ENCODE data around the gene SERPINA4. TPM values are rescaled to one million over a fixed set of nuclear protein-coding genes. Genes with fewer than 3 reads are reported as not detected.

SERPINA4 gene
- total RNA-seq, 1 experiment from 2014 or later = 0.17 TPM

DNA sequence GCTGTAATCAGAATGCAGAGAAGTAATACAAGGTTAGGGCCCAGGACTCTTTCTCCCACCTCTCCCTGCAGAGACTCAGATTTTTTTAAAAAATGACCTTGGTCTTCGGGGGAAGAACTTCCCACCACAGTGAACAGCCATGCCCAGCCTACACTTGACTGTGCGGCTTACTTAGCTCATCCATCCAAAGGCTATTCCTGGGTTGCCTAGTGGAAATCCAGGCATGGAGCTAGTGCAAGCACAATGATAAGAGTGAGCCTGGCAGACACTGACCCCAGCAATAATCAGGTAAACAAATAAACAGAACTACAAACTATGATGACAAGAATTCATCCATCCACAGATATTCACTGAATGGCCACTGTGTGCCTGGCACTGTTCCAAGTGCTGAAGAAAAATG, 34.7 kb downstream of the SERPINA4 start:
- Histone ChIP-seq H3K4me2 (ENCODE audit: low read length) (no peak overlapping the region), H2AFZ (ENCODE audit: low read depth, low read length, poor library complexity, severe bottlenecking) (no peak overlapping the region), H4K20me1 (ENCODE audit: insufficient read depth) (no peaks in the 10 kb centered on the region), H3K4me3 (replicated peaks in 1 of 2; ENCODE audit: low read depth in 1 of 2, low read length in 2 of 2) (no peak overlapping the region), H3K9me2 (ENCODE audit: insufficient read depth) (no peaks in the 10 kb centered on the region), H3K27ac (ENCODE audit: low read depth, low read length) (no peak overlapping the region), H3K4me1 (ENCODE audit: control insufficient read depth in 1 of 2, insufficient read depth in 2 of 2, low read length in 2 of 2) (peaks cover 25 to 30% of the 10 kb centered on the region in 2 experiments), H3K9me3 (ENCODE audit: control insufficient read depth in 1 of 2, insufficient read depth in 1 of 2, low read depth in 1 of 2, low read length in 2 of 2) (no peaks in the 10 kb centered on the region), H3K36me3 (ENCODE audit: control insufficient read depth in 1 of 2, insufficient read depth in 2 of 2, low read length in 2 of 2) (no peaks in the 10 kb centered on the region), H3K79me2 (ENCODE audit: insufficient read depth, low read length) (no peaks in the 10 kb centered on the region), H3K27me3 (ENCODE audit: insufficient read depth, low read length) (no peaks in the 10 kb centered on the region), H3K9ac (ENCODE audit: low read length) (no peak overlapping the region)
- POLR2A ChIA-PET = no interaction called here
- RAD21 ChIA-PET (ENCODE audit: low non-redundant PET in 1 of 2, low total read pairs in 2 of 2, uncharacterized antibody in 2 of 2, unreplicated experiment in 2 of 2) = no interaction called here
- ATAC-seq (no peak), DNase-seq (ENCODE audit: low read depth, low spot score) (no peak)
- intact Hi-C loops (cut with micrococcal nuclease) = no loop called here
- CTCF ChIA-PET = no interaction called here
- no peak for TF ChIP-seq CTCF (IDR thresholded peaks at IDR 0.05 in 2 of 3, conservative IDR thresholded peaks at IDR 0.05 in 1 of 3; ENCODE audit: borderline replicate concordance in 1 of 3, insufficient read depth in 1 of 3, low read depth in 2 of 3, low read length in 2 of 3)
- no peak for TF ChIP-seq FOSL1 (IDR thresholded peaks at IDR 0.05; ENCODE audit: low read depth)
- no peak for TF ChIP-seq ZBTB33 (IDR thresholded peaks at IDR 0.05; ENCODE audit: extremely low read depth, insufficient replicate concordance, low read length)
- TF ChIP-seq SP1 (IDR thresholded peaks at IDR 0.05; ENCODE audit: low read depth) = no peak
- no peak for TF ChIP-seq YY1 (IDR thresholded peaks at IDR 0.05; ENCODE audit: extremely low read depth, insufficient replicate concordance, low read depth, low read length)
- no peak for TF ChIP-seq SIN3A (IDR thresholded peaks at IDR 0.05; ENCODE audit: low read depth)
- no peak for TF ChIP-seq TCF7L2 (IDR thresholded peaks at IDR 0.05; ENCODE audit: borderline replicate concordance, extremely low read depth, insufficient read depth, insufficient read length)
- no peak for TF ChIP-seq CBX3 (IDR thresholded peaks at IDR 0.05; ENCODE audit: low read depth)
- no peak for TF ChIP-seq ELF1 (IDR thresholded peaks at IDR 0.05; ENCODE audit: borderline replicate concordance, low read depth)
- no peak for TF ChIP-seq SRF (IDR thresholded peaks at IDR 0.05; ENCODE audit: low read depth)
- TF ChIP-seq JUND (IDR thresholded peaks at IDR 0.05) = no peak
- TF ChIP-seq, protein P1, sequence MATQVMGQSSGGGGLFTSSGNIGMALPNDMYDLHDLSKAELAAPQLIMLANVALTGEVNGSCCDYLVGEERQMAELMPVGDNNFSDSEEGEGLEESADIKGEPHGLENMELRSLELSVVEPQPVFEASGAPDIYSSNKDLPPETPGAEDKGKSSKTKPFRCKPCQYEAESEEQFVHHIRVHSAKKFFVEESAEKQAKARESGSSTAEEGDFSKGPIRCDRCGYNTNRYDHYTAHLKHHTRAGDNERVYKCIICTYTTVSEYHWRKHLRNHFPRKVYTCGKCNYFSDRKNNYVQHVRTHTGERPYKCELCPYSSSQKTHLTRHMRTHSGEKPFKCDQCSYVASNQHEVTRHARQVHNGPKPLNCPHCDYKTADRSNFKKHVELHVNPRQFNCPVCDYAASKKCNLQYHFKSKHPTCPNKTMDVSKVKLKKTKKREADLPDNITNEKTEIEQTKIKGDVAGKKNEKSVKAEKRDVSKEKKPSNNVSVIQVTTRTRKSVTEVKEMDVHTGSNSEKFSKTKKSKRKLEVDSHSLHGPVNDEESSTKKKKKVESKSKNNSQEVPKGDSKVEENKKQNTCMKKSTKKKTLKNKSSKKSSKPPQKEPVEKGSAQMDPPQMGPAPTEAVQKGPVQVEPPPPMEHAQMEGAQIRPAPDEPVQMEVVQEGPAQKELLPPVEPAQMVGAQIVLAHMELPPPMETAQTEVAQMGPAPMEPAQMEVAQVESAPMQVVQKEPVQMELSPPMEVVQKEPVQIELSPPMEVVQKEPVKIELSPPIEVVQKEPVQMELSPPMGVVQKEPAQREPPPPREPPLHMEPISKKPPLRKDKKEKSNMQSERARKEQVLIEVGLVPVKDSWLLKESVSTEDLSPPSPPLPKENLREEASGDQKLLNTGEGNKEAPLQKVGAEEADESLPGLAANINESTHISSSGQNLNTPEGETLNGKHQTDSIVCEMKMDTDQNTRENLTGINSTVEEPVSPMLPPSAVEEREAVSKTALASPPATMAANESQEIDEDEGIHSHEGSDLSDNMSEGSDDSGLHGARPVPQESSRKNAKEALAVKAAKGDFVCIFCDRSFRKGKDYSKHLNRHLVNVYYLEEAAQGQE (IDR thresholded peaks at IDR 0.05; ENCODE audit: low read depth) = no peak
- no peak for TF ChIP-seq EZH2phosphoT487 (IDR thresholded peaks at IDR 0.05; ENCODE audit: borderline replicate concordance)
- TF ChIP-seq ATF3 (IDR thresholded peaks at IDR 0.05) = no peak
- no peak for TF ChIP-seq ZNF274 (IDR thresholded peaks at IDR 0.05; ENCODE audit: low read depth, low read length)
- no peak for TF ChIP-seq EGR1 (IDR thresholded peaks at IDR 0.05; ENCODE audit: low read depth)
- BruUV-seq (replicated peaks) = no TSS peak

Data from HCT116 (cell line).